GM19324 (cell line): ENCODE data around the gene ANKRD6.
"Not testable (repeated sequence)": the region's sequence is repeated elsewhere in the genome, so short reads cannot be mapped to it uniquely, and the experiment has no call there.

ENCODE experiments used
- ATAC-seq: cut with Tn5 transposase; IDR thresholded peaks from one replicate; pipeline ENCODE4 v1.9.1; 2021; ENCODE audit warnings: mild to moderate bottlenecking, moderate library complexity; ENCODE audit not compliant: unreplicated experiment, low FRiP score

ANKRD6 gene

DNA sequence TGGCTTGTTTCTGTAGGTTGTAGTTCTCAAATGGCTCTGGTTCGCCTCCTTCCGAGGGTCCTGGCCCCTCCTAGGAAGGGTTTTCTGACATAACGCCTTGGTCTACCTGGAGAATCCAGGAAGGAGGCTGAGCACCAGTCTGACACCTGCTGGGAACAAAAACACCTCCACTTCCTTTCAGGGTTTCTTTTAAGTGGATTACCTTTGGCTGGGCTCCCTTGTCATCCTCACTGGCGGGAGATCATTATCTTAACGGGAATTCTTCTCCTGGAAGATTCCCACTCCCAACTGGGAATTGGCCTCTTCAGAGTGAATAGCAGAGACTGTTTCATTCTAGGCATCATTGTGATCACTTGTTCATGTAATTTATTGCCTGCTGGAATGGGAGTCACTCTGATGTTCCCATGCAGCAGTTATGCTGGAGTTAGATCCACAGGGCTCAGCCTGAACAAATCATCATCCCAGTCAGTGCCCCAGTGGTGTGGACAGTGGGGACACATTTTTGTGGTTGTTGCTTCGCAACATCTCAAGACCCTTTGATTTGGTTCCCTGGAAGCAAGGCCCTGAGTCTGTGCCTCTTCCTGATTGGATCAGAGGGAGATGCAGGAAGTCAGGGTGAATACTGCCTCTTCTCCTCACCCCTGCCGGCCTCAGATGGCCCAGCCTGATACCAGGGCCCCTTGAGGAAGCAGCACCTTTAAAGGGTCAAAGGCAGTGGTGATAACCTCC, 156.5 kb downstream of the ANKRD6 start:
- no peak for ATAC-seq

DNA sequence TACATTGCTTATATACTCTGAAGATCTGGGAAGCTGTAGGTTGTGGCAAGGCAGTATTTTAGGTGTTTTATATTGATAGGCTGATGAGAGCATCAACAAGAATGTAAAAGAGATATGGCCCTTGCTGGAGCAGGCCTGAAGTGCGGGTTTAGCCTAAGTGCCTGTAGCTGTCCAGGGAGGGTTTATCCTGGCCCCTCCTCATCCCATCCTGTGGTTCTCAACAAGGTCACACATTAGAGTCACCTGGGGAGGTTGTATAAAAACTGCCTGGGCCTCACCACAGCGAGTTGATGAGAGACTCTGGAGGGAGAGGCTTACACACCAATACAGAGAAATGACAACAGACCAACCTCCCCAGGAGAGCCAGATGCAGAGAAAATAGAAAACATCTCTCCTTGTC, 157.2 kb downstream of the ANKRD6 start:
- ATAC-seq: no peak

DNA sequence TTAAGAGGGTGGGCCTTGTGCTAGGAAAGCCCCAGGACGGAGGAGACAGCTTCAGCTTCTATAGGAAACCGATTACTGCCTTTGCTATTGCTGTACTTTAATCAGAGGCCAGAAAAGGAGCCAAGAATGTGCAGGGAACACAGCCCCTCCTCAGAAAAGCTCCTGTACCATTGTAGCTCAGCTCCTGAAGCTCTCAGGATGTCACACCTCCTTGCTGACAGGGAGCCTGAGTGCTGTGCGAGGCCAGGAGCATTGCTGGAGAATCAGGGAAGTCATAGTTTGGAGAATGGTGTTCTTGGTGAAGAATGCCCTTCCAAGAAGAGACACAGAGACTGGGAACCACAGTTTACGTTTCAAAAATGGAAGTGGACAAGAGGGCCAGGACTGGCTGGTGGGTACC, 158.8 kb downstream of the ANKRD6 start:
- ATAC-seq: no peak

DNA sequence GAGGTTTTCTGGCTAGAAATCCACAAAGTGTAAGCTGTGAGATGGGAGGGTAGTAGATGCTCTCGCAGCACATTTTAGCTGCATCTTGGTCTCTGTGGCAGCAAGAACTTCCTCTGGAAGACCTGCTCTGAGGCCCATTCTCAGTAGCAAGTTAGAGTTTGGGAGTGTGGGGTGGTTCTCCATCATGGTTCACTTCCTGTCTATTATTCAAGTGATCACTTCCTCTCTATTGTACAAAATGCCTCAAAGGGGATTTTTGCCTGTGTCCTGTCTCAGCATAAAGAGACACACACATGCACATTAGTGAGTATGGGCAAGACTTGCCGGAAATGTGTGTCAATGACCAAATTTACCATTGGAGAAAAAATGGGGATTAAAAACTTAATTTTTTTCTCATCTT, 163.1 kb downstream of the ANKRD6 start:
- no peak for ATAC-seq

DNA sequence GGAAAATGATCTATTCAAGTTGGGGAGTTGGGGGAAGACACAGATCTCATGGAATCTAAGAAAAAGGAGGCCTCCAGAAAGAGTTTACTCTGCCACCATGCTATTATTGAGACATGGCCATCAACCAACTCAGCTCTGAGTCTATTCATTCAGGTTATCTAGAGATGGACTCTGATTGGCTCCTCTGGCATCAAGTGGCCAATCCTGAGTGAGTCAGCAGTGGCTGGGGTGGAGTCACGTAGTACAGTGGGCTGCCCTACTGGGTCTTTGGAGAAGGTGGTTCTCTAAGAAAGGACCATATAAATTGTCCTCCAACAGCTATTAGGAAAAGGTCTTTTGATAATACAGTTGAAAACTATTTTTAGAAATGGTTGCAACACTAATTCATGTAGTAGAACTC, 163.5 kb downstream of the ANKRD6 start:
- ATAC-seq: no peak

DNA sequence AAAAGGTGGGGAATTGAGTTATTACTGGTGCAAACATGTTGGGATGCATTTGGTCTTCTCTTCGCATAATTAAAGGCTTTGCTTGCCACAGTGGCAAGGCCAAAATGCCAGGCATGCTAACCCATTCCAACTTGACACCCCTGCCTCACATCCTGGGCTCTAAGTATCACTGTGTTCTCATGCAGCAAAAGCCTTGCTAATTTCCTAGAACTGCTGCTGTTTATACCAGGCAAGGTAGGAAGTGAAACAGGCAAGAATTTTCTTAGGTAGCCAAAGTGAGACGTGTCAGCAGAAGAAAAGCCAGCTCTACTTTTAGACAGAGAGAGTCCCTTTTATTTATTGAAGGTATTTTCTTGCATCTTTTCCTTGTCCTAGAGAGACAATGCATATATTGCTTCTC, 164.4 kb downstream of the ANKRD6 start:
- no peak for ATAC-seq

- ATAC-seq: no peak
These were observed 165.0 kb downstream of the ANKRD6 start for GRCh38 chr6:89597988-89598387.

GRCh38 chr6:89599727-89600126, 166.8 kb downstream of the ANKRD6 start:
- ATAC-seq: no peak

DNA sequence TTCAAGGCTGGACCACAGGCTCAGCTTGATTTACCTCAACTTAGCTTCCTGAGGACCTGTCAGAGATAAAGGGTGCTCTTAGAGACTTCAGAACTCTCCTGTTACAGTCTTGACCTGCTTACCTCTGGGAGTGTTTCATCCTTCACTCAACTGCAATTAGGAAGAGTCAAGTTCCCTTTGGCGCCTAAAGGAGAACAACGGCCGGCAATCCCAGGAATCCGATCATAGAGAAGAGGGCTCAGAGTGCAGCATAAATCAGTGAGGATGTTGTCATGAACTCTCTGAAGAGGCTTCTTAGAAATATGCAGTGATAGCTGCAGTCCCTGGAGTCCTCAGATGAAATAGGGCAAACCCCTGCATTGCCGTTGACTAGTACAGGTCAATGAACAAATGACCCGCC, 169.2 kb downstream of the ANKRD6 start:
- ATAC-seq: no peak

- no peak for ATAC-seq
These were observed 171.7 kb downstream of the ANKRD6 start for GRCh38 chr6:89604653-89605052.

DNA sequence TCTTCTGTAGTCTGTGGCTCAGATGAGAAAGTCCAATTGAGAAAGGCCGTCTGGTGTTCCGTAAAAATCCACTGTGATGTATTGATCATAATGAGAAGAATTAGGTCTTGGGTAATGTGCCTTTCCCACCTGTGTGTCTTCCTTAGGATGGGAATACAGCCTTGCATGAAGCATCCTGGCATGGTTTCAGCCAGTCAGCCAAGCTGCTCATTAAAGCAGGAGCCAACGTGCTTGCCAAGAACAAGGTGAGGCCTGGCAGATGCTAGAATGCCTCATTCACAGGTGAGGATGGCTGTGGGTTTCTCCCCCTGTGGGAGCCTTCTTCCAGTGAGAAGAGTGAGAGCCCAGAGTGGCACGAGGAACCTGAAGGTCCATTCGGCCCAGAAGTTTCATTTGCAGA, 172.9 kb downstream of the ANKRD6 start:
- ATAC-seq: no peak

GRCh38 chr6:89610149-89610642, 177.2 kb downstream of the ANKRD6 start:
- no peak for ATAC-seq

DNA sequence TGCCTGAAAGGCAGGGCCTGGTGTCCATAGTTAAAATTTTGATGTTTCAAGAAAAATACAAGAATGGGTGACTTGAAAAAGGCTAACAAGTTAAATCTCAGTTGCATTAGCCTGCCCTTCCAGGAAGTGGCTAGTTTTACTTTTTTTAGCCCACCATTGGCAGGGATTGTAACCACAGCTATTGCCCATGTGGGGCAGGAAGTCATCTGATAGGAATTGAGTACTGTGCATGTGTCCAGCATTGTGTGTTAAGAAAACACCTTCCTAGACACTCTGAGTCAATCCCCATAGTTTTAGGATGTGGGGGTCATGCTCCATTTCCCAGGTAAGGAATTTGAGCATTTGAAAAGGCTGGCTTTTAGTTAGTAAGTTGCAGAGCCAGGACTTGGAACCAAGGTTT, 178.7 kb downstream of the ANKRD6 start:
- no peak for ATAC-seq

DNA sequence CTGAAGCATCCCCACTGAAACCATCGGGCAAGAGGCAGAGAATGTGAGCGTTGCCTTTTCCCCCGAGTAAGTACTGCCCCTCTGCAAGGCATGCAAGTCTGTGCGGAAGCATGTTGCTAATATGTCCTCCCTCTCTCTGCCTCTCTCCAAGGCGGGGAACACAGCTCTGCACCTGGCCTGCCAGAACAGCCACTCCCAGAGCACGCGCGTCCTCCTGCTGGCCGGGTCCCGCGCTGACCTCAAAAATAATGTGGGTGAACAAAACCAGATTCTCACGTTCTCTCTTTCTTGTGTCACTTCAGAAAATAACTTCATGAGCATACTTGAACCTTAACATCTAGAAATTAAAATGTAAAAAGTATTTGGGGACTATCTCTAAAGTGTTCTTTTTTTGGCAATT, 179.2 kb downstream of the ANKRD6 start:
- no peak for ATAC-seq

GRCh38 chr6:89613790-89614189, 180.8 kb downstream of the ANKRD6 start:
- no peak for ATAC-seq

DNA sequence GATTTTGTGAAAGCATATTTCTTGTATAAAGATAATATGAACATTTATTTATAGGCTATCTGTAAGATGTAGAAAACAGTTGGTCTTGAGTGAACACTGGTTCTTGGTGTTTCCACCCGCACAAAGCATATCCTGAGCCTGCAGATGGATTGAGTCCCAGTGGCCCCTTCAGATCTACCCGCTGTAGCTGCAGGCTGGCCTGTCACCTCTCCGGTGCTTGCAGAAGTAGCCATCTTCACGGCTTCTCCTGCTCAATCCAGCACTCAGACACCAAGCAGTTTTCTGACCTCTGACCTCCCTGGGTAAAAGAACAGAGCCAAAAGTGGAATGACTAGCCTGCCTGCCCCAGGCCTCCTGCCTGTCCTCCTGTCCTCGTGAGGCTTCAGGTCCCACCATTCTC, 182.9 kb downstream of the ANKRD6 start:
- ATAC-seq: no peak

DNA sequence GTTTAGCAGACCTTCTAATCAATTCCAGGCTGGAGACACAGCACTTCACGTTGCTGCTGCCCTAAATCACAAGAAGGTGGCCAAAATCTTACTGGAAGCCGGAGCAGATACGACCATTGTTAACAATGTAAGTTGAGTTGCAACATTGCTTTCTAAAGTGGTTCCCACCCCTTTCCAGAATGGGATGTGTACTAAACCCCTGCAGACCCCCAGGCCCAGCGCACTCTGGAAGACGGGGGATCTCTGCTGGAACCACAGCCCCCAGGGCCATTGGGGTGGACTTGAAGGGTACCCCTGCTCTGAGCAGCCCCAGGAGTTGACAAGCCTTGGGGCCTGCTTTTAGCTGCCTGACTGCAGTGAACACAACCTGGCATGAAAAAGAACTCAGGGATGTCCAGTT, 183.6 kb downstream of the ANKRD6 start:
- ATAC-seq: no peak

DNA sequence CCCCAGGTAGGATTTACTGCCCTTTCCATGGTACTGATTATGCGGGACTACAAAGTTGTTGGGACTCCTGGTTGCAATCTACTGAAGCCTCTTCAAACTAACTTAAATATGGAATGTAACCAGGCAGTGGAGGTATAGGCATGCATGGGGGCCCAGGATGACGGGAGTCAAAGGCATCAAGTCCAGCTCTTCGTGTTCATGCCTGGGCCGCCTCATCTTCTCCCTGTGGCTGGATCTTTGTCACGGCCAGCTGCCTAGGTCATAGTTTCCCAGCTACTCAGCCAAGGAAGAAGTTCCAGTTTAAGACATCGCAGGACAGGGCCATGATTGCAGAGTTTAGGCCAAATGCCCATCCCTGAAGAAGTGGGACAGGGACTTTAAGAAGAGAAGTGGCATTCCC, 185.1 kb downstream of the ANKRD6 start:
- no peak for ATAC-seq

DNA sequence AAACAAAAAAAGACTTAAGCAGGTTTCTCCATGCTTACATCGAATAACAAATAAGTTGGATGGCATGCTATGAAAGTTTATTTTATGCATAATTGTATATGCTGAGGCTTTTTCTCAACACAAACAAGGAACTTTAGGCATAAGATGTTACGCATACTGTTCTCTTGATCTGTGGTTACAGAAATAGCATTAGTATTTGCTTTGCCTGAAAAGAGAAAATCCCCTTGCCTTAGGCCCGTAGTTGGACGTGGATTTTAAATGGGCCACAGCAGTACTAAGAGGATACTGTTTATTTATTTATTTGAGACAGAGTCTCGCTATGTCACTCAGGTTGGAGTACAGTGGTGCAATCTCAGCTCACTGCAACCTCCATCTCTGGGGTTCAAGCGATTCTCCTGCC, 186.6 kb downstream of the ANKRD6 start:
- no peak for ATAC-seq

GRCh38 chr6:89623749-89624148, 190.8 kb downstream of the ANKRD6 start:
- ATAC-seq: no peak

DNA sequence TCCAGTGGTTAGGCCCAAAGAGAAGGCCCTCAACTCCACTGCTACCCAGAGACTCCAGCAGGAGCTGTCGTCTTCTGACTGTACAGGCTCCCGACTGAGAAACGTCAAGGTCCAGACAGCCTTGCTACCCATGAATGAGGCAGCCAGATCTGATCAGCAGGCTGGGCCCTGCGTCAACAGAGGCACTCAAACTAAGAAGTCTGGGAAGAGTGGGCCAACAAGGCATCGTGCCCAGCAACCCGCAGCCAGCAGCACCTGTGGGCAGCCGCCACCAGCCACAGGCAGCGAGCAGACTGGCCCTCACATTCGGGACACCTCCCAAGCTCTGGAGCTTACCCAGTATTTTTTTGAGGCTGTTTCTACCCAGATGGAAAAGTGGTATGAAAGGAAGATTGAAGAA, 197.5 kb downstream of the ANKRD6 start:
- no peak for ATAC-seq

- not testable (repeated sequence) for ATAC-seq
These were observed 203.5 kb downstream of the ANKRD6 start for GRCh38 chr6:89636412-89636811.

DNA sequence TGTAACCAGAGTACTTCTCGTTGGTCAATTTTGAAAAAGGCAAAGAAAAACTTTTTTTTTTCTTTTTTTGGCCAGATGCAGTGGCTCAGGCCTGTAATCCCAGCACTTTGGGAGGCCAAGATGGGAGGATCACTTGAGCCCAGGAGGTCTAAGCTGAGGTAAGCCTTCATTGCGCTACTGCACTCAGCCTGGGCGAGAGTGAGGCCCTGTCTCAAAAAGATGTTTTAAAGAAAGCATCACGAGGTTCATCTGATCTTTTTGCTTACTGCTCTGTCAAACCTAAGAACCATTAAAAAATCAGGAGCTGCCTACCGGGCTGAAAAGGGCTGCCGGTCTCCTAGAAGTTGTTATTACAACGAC, 205.0 kb downstream of the ANKRD6 start:
- ATAC-seq: peak; percentile 2
